ENCODE results near the gene MYO7A.

DNA sequence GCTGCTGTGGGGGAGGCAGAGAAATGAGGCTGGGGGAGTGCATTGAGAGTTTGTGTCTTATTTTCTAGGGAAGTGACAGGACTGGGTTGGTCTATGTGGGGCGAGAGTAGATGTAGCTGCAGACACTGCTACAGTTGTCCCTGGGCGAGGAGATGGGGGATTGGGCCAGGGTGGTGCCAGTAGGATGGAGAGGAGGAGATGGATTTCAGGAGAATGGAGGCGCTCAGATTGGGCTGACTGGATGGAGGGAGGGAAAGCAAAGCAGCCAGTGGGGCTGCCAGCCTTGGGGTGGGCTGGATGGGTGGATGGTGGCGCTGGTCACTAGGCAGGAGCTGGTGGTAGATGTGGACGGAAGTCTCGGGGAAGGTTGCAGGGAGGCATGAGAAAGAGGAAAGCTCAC is 16.1 kb upstream of the MYO7A start:
- TF ChIP-seq, protein P1, sequence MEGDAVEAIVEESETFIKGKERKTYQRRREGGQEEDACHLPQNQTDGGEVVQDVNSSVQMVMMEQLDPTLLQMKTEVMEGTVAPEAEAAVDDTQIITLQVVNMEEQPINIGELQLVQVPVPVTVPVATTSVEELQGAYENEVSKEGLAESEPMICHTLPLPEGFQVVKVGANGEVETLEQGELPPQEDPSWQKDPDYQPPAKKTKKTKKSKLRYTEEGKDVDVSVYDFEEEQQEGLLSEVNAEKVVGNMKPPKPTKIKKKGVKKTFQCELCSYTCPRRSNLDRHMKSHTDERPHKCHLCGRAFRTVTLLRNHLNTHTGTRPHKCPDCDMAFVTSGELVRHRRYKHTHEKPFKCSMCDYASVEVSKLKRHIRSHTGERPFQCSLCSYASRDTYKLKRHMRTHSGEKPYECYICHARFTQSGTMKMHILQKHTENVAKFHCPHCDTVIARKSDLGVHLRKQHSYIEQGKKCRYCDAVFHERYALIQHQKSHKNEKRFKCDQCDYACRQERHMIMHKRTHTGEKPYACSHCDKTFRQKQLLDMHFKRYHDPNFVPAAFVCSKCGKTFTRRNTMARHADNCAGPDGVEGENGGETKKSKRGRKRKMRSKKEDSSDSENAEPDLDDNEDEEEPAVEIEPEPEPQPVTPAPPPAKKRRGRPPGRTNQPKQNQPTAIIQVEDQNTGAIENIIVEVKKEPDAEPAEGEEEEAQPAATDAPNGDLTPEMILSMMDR (IDR thresholded peaks at IDR 0.05; ENCODE audit: insufficient read depth, low read depth, low read length): no peak
- TF ChIP-seq EZH2 (IDR thresholded peaks at IDR 0.05; ENCODE audit: insufficient read depth, low read length): no peak
